Subcutaneous abdominal adipose tissue (tissue), 5 donors: ENCODE measurements around the gene PCED1B.

ENCODE experiments used
- H3K27ac ChIP-seq: one replicate; pipeline ENCODE4 v1.7.0; 2013; ENCODE audit warnings: low read depth, mild to moderate bottlenecking, inconsistent platforms, low read length, moderate library complexity
- H3K27me3 ChIP-seq, 5 donors: one replicate each; pipeline ENCODE4 v1.7.0; 2013; ENCODE audit warnings: low read length in 5 of 5, inconsistent platforms in 1 of 5; ENCODE audit not compliant: control insufficient read depth in 5 of 5, insufficient read depth in 4 of 5
- H3K36me3 ChIP-seq, 5 donors: one replicate each; pipeline ENCODE4 v1.7.0; 2013; ENCODE audit warnings: low read length in 5 of 5; ENCODE audit not compliant: control insufficient read depth in 5 of 5, insufficient read depth in 5 of 5
- H3K4me1 ChIP-seq, 5 donors: one replicate each; pipeline ENCODE4 v1.7.0; 2013; ENCODE audit warnings: low read length in 5 of 5, mild to moderate bottlenecking in 3 of 5, moderate library complexity in 1 of 5; ENCODE audit not compliant: control insufficient read depth in 5 of 5, insufficient read depth in 5 of 5
- H3K4me3 ChIP-seq, 5 donors: one replicate each; pipeline ENCODE4 v1.7.0; 2013; ENCODE audit warnings: low read length in 5 of 5, low read depth in 1 of 5
- H3K9ac ChIP-seq, 5 donors: one replicate each; pipeline ENCODE4 v1.7.0; 2013; ENCODE audit warnings: low read length in 5 of 5, mild to moderate bottlenecking in 4 of 5, moderate library complexity in 3 of 5
- H3K9me3 ChIP-seq, 5 donors: one replicate each; pipeline ENCODE4 v1.7.0; 2013; ENCODE audit warnings: low read length in 5 of 5; ENCODE audit not compliant: control insufficient read depth in 5 of 5
- donor health status: healthy.
- donor health status: healthy.
- donor health status: healthy.
- donor health status: healthy.
- donor health status: healthy.

Gene PCED1B

GRCh38 chr12:47079468-47079980, at the start of gene PCED1B, which contains the start of gene AMIGO2:
Gene PCED1B, plus strand, starts transcription at chr12:47079621. Its CDS starts 155,443 bp downstream, at chr12:47235064.
Gene AMIGO2, minus strand, starts transcription at chr12:47079959. Its CDS starts 957 bp downstream, at chr12:47079002.
- peak within 1 kb of the TSS; percentile 87 to 95 (median 89) for H3K9ac ChIP-seq
- H3K27ac ChIP-seq: peak within 1 kb of the TSS; percentile 95
- peaks cover 0 to 2% (median 0%) of the 10 kb centered on the region in 5 donors for H3K36me3 ChIP-seq
- peaks cover 7 to 56% (median 45%) of the 10 kb centered on the region in 5 donors for H3K4me1 ChIP-seq
- H3K9me3 ChIP-seq: no peaks in the 10 kb centered on the region
- H3K4me3 ChIP-seq: peak within 1 kb of the TSS; percentile 66 to 90 (median 81)
- no peaks in the 10 kb centered on the region for H3K27me3 ChIP-seq

DNA sequence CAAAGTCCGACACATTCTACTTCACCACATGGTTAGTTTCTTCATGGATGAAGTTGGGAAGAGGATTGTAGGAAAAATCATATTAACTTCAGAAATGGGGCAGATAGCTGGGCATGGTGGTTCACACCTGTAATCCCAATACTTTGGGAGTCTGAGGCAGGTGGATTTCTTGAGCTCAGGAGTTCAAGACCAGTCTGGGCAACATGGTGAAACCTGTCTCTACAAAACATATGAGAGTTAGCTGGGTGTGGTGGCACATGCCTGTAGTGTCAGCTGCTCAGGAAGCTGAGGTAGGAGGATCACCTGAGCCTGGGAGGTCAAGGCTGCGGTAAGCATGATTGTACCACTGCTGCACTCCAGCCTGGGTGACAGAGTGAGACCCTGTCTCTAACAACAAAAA, 49.5 kb upstream of the PCED1B start:
- Histone ChIP-seq H3K9ac (no peak overlapping the region), H3K27ac (no peak overlapping the region), H3K36me3 (no peaks in the 10 kb centered on the region), H3K4me3 (no peak overlapping the region), H3K9me3 (no peaks in the 10 kb centered on the region), H3K4me1 (peaks cover 0 to 12% (median 10%) of the 10 kb centered on the region in 5 donors), H3K27me3 (peaks cover 0 to 3% (median 0%) of the 10 kb centered on the region in 5 donors)

DNA sequence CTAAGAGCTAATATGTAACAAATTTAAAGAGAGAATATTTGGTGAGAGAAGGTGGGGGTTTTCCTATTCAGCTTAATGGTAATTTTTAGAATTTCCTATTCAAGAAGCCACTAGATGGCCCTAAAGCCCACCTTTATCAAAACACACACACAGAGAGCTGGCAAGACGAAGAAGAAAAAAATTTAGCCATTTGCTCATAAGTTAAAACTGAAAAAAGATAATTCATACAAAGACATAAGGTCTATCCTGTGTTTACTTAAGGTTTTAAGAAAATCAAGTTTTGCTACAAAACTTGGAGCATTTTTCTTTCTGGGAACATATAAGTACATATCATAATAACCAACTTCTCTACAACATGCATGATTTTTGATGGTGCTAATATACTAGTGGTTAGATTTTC, 46.8 kb upstream of the PCED1B start:
- Histone ChIP-seq H3K9ac (no peak overlapping the region), H3K27me3 (no peaks in the 10 kb centered on the region), H3K4me1 (peaks cover 0 to 12% (median 10%) of the 10 kb centered on the region in 5 donors), H3K4me3 (peak overlapping the region in 1 of 5 donors; percentile 49), H3K27ac (no peak overlapping the region), H3K9me3 (no peaks in the 10 kb centered on the region), H3K36me3 (no peaks in the 10 kb centered on the region)

DNA sequence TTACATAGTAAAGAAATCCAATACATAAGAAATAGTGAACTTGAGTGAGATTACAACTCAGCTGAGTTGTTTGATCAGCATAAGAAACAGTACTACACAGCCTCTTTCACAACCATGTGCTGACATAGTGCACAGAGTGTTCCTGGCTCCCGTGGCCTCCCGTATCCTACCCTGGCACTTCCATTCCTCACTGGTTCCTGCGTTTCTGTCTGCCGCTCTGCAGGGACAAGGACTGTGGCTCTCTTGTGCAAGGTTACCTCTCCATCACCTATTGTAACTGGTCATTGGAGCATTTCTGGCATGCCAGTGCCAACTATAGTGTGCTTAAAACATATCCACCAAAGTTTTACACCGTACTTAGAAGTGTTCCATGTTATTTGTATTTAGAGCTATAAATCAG, 46.3 kb upstream of the PCED1B start:
- Histone ChIP-seq H3K4me3 (peak overlapping the region in 2 of 5 donors; percentile 49 to 55), H3K27me3 (no peaks in the 10 kb centered on the region), H3K9ac (no peak overlapping the region), H3K36me3 (no peaks in the 10 kb centered on the region), H3K9me3 (no peaks in the 10 kb centered on the region), H3K4me1 (peaks cover 0 to 12% (median 10%) of the 10 kb centered on the region in 5 donors), H3K27ac (no peak overlapping the region)

DNA sequence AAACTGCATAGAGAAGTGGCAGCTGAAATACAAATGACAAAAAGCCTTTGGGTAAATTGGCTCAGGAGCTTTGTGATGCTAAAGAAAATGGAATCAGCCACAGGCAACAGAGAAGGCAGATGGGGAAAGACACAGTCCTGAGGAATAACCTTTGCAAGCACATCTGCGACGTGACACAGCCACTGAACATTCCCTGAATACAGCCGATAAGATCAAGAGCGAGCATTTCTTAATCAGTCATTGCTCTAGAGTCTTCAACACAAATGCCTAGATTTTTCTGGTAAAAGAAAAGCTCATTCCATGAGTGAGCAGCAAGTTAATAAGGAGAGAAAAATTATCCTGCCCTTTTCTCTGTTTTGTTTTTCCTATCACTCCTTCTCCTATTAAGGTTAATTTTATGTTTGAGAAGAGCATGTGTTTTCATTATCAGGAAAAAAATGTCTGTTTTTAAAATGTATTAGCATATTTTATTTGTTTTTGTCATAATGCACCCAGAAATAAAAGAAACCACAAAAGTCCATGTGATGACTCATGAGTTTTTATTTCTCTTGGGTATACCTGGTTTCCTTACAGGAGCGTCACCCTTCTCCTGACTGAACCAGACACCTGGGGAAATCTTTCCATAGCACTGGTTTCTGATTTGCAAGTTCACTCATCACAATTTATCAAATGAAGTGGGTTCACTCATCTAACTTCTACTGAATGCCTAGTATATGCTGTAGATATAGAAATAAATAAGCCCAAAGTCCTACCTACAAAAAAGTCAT, 45.4 kb upstream of the PCED1B start:
- H3K27ac ChIP-seq: no peak overlapping the region
- H3K9me3 ChIP-seq: no peaks in the 10 kb centered on the region
- H3K36me3 ChIP-seq: no peaks in the 10 kb centered on the region
- no peak overlapping the region for H3K4me3 ChIP-seq
- peaks cover 0 to 12% (median 10%) of the 10 kb centered on the region in 5 donors for H3K4me1 ChIP-seq
- no peak overlapping the region for H3K9ac ChIP-seq
- no peaks in the 10 kb centered on the region for H3K27me3 ChIP-seq

DNA sequence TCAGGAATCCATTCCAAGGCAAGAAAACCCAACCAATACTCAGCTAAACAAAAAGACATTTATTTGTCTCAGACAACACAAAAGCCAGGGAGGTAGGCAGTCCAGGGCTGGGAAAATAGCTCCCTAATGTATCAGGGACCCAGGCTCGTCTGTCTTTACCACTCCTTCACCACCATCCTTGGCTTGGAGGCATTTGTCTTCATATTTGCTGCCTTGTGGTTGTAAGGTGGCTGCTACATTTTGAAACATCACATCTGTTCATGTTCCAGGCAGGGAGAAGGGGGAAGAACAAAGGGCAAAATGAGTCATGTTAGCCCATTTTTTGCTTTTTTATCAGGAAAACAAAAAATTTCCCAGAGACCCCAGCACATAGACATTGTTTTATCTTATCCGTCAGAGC, 44.8 kb upstream of the PCED1B start:
- no peak overlapping the region for H3K27ac ChIP-seq
- H3K9ac ChIP-seq: no peak overlapping the region

DNA sequence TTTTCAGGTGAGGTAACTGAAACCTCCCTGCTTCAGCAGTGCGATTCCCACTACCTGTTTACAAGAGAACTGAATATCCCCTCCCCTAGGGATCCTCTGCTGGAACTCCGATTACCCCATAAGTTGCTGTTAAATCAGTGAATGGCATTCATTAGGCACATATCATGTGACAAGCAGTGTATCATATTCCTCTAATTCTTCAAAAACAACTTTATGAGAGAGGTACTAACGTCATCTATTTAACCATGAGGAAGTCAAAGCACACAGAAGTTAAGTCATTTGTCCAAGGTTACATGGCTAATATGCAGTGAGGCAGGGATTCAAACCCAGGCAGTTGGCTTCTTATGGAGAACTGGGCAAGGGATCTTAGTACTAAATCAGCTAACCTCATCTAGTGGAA, 43.9 kb upstream of the PCED1B start:
- Histone ChIP-seq H3K27me3 (no peaks in the 10 kb centered on the region), H3K9me3 (no peaks in the 10 kb centered on the region), H3K4me3 (no peak overlapping the region), H3K36me3 (no peaks in the 10 kb centered on the region), H3K4me1 (peaks cover 0 to 12% (median 10%) of the 10 kb centered on the region in 5 donors), H3K9ac (no peak overlapping the region), H3K27ac (no peak overlapping the region)

More for the DNA sequence above, 44.8 kb upstream of the PCED1B start:
- Histone ChIP-seq H3K4me1 (peaks cover 0 to 12% (median 10%) of the 10 kb centered on the region in 5 donors), H3K27me3 (no peaks in the 10 kb centered on the region), H3K36me3 (no peaks in the 10 kb centered on the region), H3K9me3 (no peaks in the 10 kb centered on the region), H3K4me3 (no peak overlapping the region)

DNA sequence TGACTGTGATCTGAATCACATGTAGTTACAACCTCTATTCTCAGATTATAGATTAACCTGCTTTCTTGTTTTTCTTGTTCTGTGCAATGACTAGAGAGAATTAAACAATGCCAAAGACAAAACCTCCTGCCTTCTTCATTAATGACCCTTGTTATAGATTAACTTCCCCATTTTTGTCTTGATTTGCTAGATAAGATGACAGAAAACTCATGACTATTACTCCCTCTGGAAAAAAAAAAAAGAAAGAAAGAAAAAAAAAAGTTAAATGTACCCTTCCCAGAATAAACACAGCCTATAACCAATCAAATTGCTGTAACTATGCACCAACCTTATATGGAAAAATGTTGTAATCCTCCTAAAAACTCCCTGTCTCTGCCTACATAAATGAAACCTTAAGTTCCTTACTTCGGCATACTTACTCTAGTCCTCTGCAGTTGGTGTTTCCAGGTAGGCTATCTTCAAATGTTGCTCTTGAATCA, 41.1 kb upstream of the PCED1B start:
- H3K27ac ChIP-seq: no peak overlapping the region
- H3K27me3 ChIP-seq: no peaks in the 10 kb centered on the region
- no peaks in the 10 kb centered on the region for H3K9me3 ChIP-seq
- H3K4me3 ChIP-seq: no peak overlapping the region
- peak overlapping the region in 1 of 5 donors; percentile 30 for H3K9ac ChIP-seq
- no peaks in the 10 kb centered on the region for H3K36me3 ChIP-seq
- peaks cover 0 to 5% (median 4%) of the 10 kb centered on the region in 5 donors for H3K4me1 ChIP-seq

GRCh38 chr12:47039079-47039478, 40.3 kb upstream of the PCED1B start:
- H3K9ac ChIP-seq: no peak overlapping the region
- H3K27ac ChIP-seq: no peak overlapping the region
- no peaks in the 10 kb centered on the region for H3K4me1 ChIP-seq
- H3K4me3 ChIP-seq: no peak overlapping the region
- no peaks in the 10 kb centered on the region for H3K36me3 ChIP-seq
- H3K27me3 ChIP-seq: no peaks in the 10 kb centered on the region
- H3K9me3 ChIP-seq: no peaks in the 10 kb centered on the region

- Histone ChIP-seq H3K36me3 (no peaks in the 10 kb centered on the region), H3K9ac (no peak overlapping the region), H3K4me1 (no peaks in the 10 kb centered on the region), H3K4me3 (no peak overlapping the region), H3K9me3 (no peaks in the 10 kb centered on the region), H3K27ac (no peak overlapping the region), H3K27me3 (no peaks in the 10 kb centered on the region)
These were observed 39.7 kb upstream of the PCED1B start for GRCh38 chr12:47039756-47040155.
